Transverse colon (tissue), 4 donors: ENCODE measurements around the gene CLDN5.

ENCODE experiments used
- POLR2AphosphoS5 ChIP-seq, 3 donors: sonication (generic); formaldehyde crosslinking; IDR thresholded peaks; one replicate each; pipeline ENCODE4 v1.6.1; 2016; ENCODE audit warnings: antibody characterized with exemption in 3 of 3
- TF ChIP-seq, protein P1 (sequence below), 5 experiments: fragments of 200-600 bp in 3 of 5; fragments of 450-650 bp in 2 of 5; sonication (generic) in 3 of 5; IDR thresholded peaks; 1 replicate in 2 of 5; 2 replicates in 3 of 5; pipeline ENCODE4 v1.5.1; 2016 to 2017; ENCODE audit warnings: antibody characterized with exemption in 5 of 5, inconsistent platforms in 3 of 5, mild to moderate bottlenecking in 2 of 5, moderate library complexity in 1 of 5

DNA sequence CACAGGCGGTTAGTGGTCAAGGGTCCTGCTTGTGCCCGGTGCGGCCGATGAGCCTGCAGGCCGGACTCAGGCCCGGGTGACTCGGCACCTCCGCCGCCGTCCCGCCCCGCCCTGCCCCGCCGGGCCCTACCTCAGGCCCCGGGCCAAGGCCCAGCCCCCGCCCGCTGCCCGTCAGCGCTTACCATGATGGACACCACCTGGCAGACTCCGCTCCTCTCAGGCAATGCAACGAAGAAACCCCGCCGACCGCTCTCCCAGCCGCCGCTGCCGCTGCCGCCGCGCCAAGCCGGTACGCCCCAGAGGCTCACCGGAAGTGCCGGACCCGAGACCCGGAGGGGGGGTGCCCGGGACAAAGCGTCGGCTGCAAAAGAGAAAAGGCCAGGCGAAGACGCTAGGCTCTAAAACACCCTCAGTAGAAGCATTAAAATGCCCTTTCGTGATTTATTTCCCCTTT lies 45.3 kb downstream of the CLDN5 start, which contains the start of gene UFD1:
- TF ChIP-seq, protein P1, sequence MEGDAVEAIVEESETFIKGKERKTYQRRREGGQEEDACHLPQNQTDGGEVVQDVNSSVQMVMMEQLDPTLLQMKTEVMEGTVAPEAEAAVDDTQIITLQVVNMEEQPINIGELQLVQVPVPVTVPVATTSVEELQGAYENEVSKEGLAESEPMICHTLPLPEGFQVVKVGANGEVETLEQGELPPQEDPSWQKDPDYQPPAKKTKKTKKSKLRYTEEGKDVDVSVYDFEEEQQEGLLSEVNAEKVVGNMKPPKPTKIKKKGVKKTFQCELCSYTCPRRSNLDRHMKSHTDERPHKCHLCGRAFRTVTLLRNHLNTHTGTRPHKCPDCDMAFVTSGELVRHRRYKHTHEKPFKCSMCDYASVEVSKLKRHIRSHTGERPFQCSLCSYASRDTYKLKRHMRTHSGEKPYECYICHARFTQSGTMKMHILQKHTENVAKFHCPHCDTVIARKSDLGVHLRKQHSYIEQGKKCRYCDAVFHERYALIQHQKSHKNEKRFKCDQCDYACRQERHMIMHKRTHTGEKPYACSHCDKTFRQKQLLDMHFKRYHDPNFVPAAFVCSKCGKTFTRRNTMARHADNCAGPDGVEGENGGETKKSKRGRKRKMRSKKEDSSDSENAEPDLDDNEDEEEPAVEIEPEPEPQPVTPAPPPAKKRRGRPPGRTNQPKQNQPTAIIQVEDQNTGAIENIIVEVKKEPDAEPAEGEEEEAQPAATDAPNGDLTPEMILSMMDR (IDR thresholded peaks at IDR 0.05) = no peak
- peak; percentile 53 to 83 (median 74) for TF ChIP-seq POLR2AphosphoS5 (IDR thresholded peaks at IDR 0.05)
